ENCODE results near the gene ZNF512.

GRCh38 chr2:27606611-27607010 lies 23.8 kb downstream of the ZNF512 start:
- TF ChIP-seq, protein P1, sequence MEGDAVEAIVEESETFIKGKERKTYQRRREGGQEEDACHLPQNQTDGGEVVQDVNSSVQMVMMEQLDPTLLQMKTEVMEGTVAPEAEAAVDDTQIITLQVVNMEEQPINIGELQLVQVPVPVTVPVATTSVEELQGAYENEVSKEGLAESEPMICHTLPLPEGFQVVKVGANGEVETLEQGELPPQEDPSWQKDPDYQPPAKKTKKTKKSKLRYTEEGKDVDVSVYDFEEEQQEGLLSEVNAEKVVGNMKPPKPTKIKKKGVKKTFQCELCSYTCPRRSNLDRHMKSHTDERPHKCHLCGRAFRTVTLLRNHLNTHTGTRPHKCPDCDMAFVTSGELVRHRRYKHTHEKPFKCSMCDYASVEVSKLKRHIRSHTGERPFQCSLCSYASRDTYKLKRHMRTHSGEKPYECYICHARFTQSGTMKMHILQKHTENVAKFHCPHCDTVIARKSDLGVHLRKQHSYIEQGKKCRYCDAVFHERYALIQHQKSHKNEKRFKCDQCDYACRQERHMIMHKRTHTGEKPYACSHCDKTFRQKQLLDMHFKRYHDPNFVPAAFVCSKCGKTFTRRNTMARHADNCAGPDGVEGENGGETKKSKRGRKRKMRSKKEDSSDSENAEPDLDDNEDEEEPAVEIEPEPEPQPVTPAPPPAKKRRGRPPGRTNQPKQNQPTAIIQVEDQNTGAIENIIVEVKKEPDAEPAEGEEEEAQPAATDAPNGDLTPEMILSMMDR (IDR thresholded peaks at IDR 0.05) = no peak
- TF ChIP-seq POLR2A (IDR thresholded peaks at IDR 0.05) = no peak

All from uterus (tissue), 2 donors.